A549 (cell line): ENCODE measurements around the gene RAPSN. TPM values are rescaled to one million over a fixed set of nuclear protein-coding genes. Genes with fewer than 3 reads are reported as not detected.

Experiments used
- ATAC-seq, 2 experiments: fragments of 200-7000 bp in 1 of 2; fragments of >200 bp in 1 of 2; cut with Nextera tagmentation in 1 of 2; cut with Tn5 transposase in 1 of 2; 3 replicates each; pipeline versions ENCODE4 v1.8.0 to v1.9.1; 2018 to 2020; ENCODE audit warnings: mild to moderate bottlenecking in 1 of 2, moderate library complexity in 1 of 2
- CTCF ChIA-PET: fragments of 300-600 bp; sonication (Branson Sonifier 250); formaldehyde crosslinking; extraction: SDS; loops from one replicate; lab custom pipeline; 2021; ENCODE audit warnings: antibody characterized with exemption, inconsistent platforms; lab: Yijun Ruan, JAX
- POLR2A ChIA-PET: fragments of 350-600 bp; formaldehyde crosslinking; extraction: SDS; loops from one replicate; lab custom pipeline; 2021; ENCODE audit warnings: antibody characterized with exemption, inconsistent platforms; lab: Yijun Ruan, JAX
- DNase-seq, 2 experiments: peaks; one replicate each; pipeline versions ENCODE4 v3.0.0 to v3.0.0-alpha.2; 2011 to 2016; ENCODE audit warnings: low read depth in 1 of 2, low spot score in 1 of 2
- FAIRE-seq: peaks from 2 replicates; lab custom pipeline; 2011; peaks lifted over from hg19 to GRCh38; lab: Jason Lieb, UNC
- H3K27ac ChIP-seq, 2 experiments: fragments of >200 bp; sonication (Bioruptor Twin); formaldehyde crosslinking; 3 replicates each; pipeline ENCODE4 v1.5.1; 2016 to 2017
- H3K4me1 ChIP-seq: fragments of >200 bp; sonication (Bioruptor Twin); formaldehyde crosslinking; 3 replicates; pipeline ENCODE4 v1.6.1; 2016
- H3K4me2 ChIP-seq: fragments of >200 bp; sonication (Bioruptor Twin); formaldehyde crosslinking; 3 replicates; pipeline ENCODE4 v1.6.1; 2016
- H3K4me3 ChIP-seq: fragments of >200 bp; sonication (Bioruptor Twin); formaldehyde crosslinking; 3 replicates; pipeline ENCODE4 v1.5.1; 2016
- H3K9me3 ChIP-seq: fragments of >200 bp; sonication (Bioruptor Twin); formaldehyde crosslinking; 3 replicates; pipeline ENCODE4 v1.6.1; 2016
- CBX2 ChIP-seq: fragments of 200-600 bp; sonication (generic); IDR thresholded peaks from 2 replicates; pipeline ENCODE4 v1.6.1; 2016; ENCODE audit warnings: low read depth, mild to moderate bottlenecking, borderline replicate concordance
- CEBPB ChIP-seq, 2 experiments: fragments of >200 bp in 1 of 2; sonication (Bioruptor Twin) in 1 of 2; formaldehyde crosslinking in 1 of 2; IDR thresholded peaks; 2 replicates each; pipeline ENCODE4 v1.6.1; 2012 to 2016
- E2F6 ChIP-seq: IDR thresholded peaks from 2 replicates; pipeline ENCODE4 v1.6.1; 2012; ENCODE audit warnings: low read depth, borderline replicate concordance
- EHF ChIP-seq: fragments of 250-450 bp; sonication (Bioruptor Pico); IDR thresholded peaks from 2 replicates; pipeline ENCODE4 v1.5.0; 2020; ENCODE audit warnings: mild to moderate bottlenecking
- EP300 ChIP-seq, 2 experiments: fragments of >200 bp; sonication (Bioruptor Twin); formaldehyde crosslinking; IDR thresholded peaks; 2 replicates in 1 of 2; 3 replicates in 1 of 2; pipeline ENCODE4 v1.6.1; 2016 to 2017
- HDAC2 ChIP-seq: fragments of 200-600 bp; sonication (generic); IDR thresholded peaks from 2 replicates; pipeline ENCODE4 v1.6.1; 2016
- HES2 ChIP-seq: fragments of >200 bp; sonication (Bioruptor Twin); formaldehyde crosslinking; IDR thresholded peaks from 2 replicates; pipeline ENCODE4 v1.6.1; 2016
- HOXB13 ChIP-seq: fragments of 250-450 bp; sonication (Bioruptor Pico); IDR thresholded peaks from 2 replicates; pipeline ENCODE4 v1.5.0; 2020; ENCODE audit warnings: low read depth, mild to moderate bottlenecking, moderate library complexity
- JUN ChIP-seq, 2 experiments: fragments of >200 bp; sonication (Bioruptor Twin); formaldehyde crosslinking; IDR thresholded peaks; 2 replicates in 1 of 2; 3 replicates in 1 of 2; pipeline ENCODE4 v1.6.1; 2016 to 2017
- KDM1A ChIP-seq: fragments of 200-600 bp; sonication (generic); IDR thresholded peaks from 2 replicates; pipeline ENCODE4 v1.6.1; 2016; ENCODE audit warnings: low read depth, mild to moderate bottlenecking
- MYC ChIP-seq: IDR thresholded peaks from 2 replicates; pipeline ENCODE4 v1.6.1; 2012; ENCODE audit warnings: mild to moderate bottlenecking, inconsistent platforms, low read length, improper control_type of control experiment, borderline replicate concordance
- NFE2L2 ChIP-seq: fragments of 150-350 bp; conservative IDR thresholded peaks from 2 replicates; pipeline ENCODE4 v1.6.1; 2014; ENCODE audit warnings: low read length
- NPAS2 ChIP-seq: fragments of 250-450 bp; sonication (Bioruptor Pico); IDR thresholded peaks from 2 replicates; pipeline ENCODE4 v1.8.0; 2022; ENCODE audit warnings: mild to moderate bottlenecking, moderate library complexity, borderline replicate concordance
- POLR2A ChIP-seq: IDR thresholded peaks from 2 replicates; pipeline ENCODE4 v1.6.1; 2012; ENCODE audit warnings: mild to moderate bottlenecking, low read length
- RAD21 ChIP-seq, 2 experiments: fragments of >200 bp in 1 of 2; sonication (Bioruptor Twin) in 1 of 2; formaldehyde crosslinking in 1 of 2; IDR thresholded peaks in 1 of 2; conservative IDR thresholded peaks in 1 of 2; 2 replicates in 1 of 2; 3 replicates in 1 of 2; pipeline ENCODE4 v1.6.1; 2012 to 2018; ENCODE audit warnings: inconsistent platforms in 1 of 2
- RCOR1 ChIP-seq: fragments of 150-350 bp; IDR thresholded peaks from 2 replicates; pipeline ENCODE4 v1.6.1; 2014; ENCODE audit warnings: antibody characterized with exemption, low read length, low read depth
- RFX5 ChIP-seq: fragments of 450-650 bp; IDR thresholded peaks from 2 replicates; pipeline ENCODE4 v1.7.1; 2014; ENCODE audit warnings: antibody characterized with exemption, mild to moderate bottlenecking, moderate library complexity
- RNF2 ChIP-seq: fragments of 200-600 bp; sonication (generic); IDR thresholded peaks from 2 replicates; pipeline ENCODE4 v1.6.1; 2016; ENCODE audit warnings: low read depth, mild to moderate bottlenecking, antibody characterized with exemption, moderate library complexity, borderline replicate concordance
- SREBF2 ChIP-seq: fragments of 450-650 bp; IDR thresholded peaks from 2 replicates; pipeline ENCODE4 v1.6.1; 2014; ENCODE audit warnings: mild to moderate bottlenecking, moderate library complexity
- USF2 ChIP-seq: fragments of 450-650 bp; IDR thresholded peaks from 2 replicates; pipeline ENCODE4 v1.6.1; 2014; ENCODE audit warnings: antibody characterized with exemption
- ZFP36 ChIP-seq: fragments of 450-650 bp; IDR thresholded peaks from 2 replicates; pipeline ENCODE4 v1.6.1; 2014; ENCODE audit warnings: borderline replicate concordance; ENCODE audit not compliant: partially characterized antibody
- ZSCAN20 ChIP-seq: fragments of 250-450 bp; sonication (Bioruptor Pico); IDR thresholded peaks from 2 replicates; pipeline ENCODE4 v1.8.0; 2022; ENCODE audit warnings: mild to moderate bottlenecking, moderate library complexity
- WGBS: methylation state at CpG from one replicate; pipeline ENCODE4 v1.1.6; 2017; ENCODE audit errors: missing lambda C conversion rate; 5-methylcytosine and 5-hydroxymethylcytosine counted together
- polyA plus RNA-seq, 4 experiments: library from polyadenylated mRNA; depleted of rRNA in 3 of 4; stranded (reverse); fragments of >200 nt; fragmentation: RNase III in 1 of 4; extraction: RNeasy Plus Mini Kit Qiagen cat#74134 plus additional on column Dnase treatment in 1 of 4; gene quantifications; 2 replicates in 3 of 4; 3 replicates in 1 of 4; pipeline ENCODE4 v1.2.3, GENCODE V29; 2011 to 2017

Gene RAPSN
- polyA plus RNA-seq, 2 of the 4 experiments (the other 2 are of a cell fraction), result 0.12 to 0.17 TPM

GRCh38 chr11:47449541-47449940 is 605 bp upstream of the RAPSN start:
- ATAC-seq, result no peak
- H3K27ac ChIP-seq, result no peak overlapping the region
- CTCF ChIA-PET, result interaction anchor here (0.7 to 1.6 kb wide), 3 partner anchors 22 to 79 kb away, joined by 3 to 4 read pairs (median 4); no protein-coding TSS in a partner anchor

GRCh38 chr11:47447906-47448305 is 1.0 kb downstream of the RAPSN start:
- 82% methylated on average over 3 of the region's 12 CpGs for WGBS
- ChIA-PET POLR2A (no interaction called here), CTCF (interaction anchor here (1.2 to 1.5 kb wide), 2 partner anchors 40 to 74 kb away, joined by 3 to 4 read pairs; partner anchors contain the start of gene SLC39A13)
- Histone ChIP-seq H3K4me1 (no peaks in the 10 kb centered on the region), H3K4me3 (no peak overlapping the region), H3K4me2 (no peak overlapping the region), H3K27ac (no peak overlapping the region), H3K9me3 (no peaks in the 10 kb centered on the region)
- DNase-seq, result no peak
- ATAC-seq, result no peak
- TF ChIP-seq HDAC2, result no peak
- TF ChIP-seq, all 56 proteins: peak for 0
- FAIRE-seq, result no peak

More at GRCh38 chr11:47449541-47449940, 605 bp upstream of the RAPSN start:
- H3K4me3 ChIP-seq, result no peak overlapping the region
- H3K4me1 ChIP-seq, result no peaks in the 10 kb centered on the region
- DNase-seq (no peak), FAIRE-seq (no peak)
- 77% methylated on average over 8 of the region's 8 CpGs for WGBS
- TF ChIP-seq MYC, result no peak
- TF ChIP-seq CEBPB (IDR thresholded peaks at IDR 0.05), result no peak
- TF ChIP-seq RFX5, result no peak
- no peak for TF ChIP-seq E2F6
- TF ChIP-seq ZSCAN20, result no peak
- H3K9me3 ChIP-seq, result no peaks in the 10 kb centered on the region
- POLR2A ChIA-PET, result no interaction called here
- no peak overlapping the region for H3K4me2 ChIP-seq

- Histone ChIP-seq H3K27ac (no peak overlapping the region), H3K4me3 (no peak overlapping the region)
- CTCF ChIA-PET, result interaction anchor here (1.2 kb wide), 3 partner anchors 8 to 107 kb away, joined by 3 to 4 read pairs (median 3); no protein-coding TSS in a partner anchor
- TF ChIP-seq ZFP36 (no peak), HOXB13 (no peak), POLR2A (no peak), CBX2 (no peak), NPAS2 (no peak), JUN (IDR thresholded peaks at IDR 0.05) (no peak), RNF2 (no peak), USF2 (no peak), CEBPB (IDR thresholded peaks at IDR 0.05) (no peak), EP300 (IDR thresholded peaks at IDR 0.05) (no peak), EHF (CRISPR knock-in tag) (no peak), HES2 (no peak), KDM1A (no peak), SREBF2 (no peak), RAD21 (conservative IDR thresholded peaks at IDR 0.05 in 1 of 2, IDR thresholded peaks at IDR 0.05 in 1 of 2) (no peak), RCOR1 (no peak), NFE2L2 (no peak)
- TF ChIP-seq, all 56 proteins: peak for 0
- ATAC-seq (no peak), DNase-seq (no peak), FAIRE-seq (no peak)
- Histone ChIP-seq H3K4me1 (no peaks in the 10 kb centered on the region), H3K4me2 (no peak overlapping the region), H3K9me3 (no peaks in the 10 kb centered on the region)
- WGBS, result 92% methylated on average over 9 of the region's 9 CpGs
- POLR2A ChIA-PET, result no interaction called here
These were observed 2.1 kb downstream of the RAPSN start for GRCh38 chr11:47446833-47447232.
